ENCODE data around the gene CFL1.

DNA sequence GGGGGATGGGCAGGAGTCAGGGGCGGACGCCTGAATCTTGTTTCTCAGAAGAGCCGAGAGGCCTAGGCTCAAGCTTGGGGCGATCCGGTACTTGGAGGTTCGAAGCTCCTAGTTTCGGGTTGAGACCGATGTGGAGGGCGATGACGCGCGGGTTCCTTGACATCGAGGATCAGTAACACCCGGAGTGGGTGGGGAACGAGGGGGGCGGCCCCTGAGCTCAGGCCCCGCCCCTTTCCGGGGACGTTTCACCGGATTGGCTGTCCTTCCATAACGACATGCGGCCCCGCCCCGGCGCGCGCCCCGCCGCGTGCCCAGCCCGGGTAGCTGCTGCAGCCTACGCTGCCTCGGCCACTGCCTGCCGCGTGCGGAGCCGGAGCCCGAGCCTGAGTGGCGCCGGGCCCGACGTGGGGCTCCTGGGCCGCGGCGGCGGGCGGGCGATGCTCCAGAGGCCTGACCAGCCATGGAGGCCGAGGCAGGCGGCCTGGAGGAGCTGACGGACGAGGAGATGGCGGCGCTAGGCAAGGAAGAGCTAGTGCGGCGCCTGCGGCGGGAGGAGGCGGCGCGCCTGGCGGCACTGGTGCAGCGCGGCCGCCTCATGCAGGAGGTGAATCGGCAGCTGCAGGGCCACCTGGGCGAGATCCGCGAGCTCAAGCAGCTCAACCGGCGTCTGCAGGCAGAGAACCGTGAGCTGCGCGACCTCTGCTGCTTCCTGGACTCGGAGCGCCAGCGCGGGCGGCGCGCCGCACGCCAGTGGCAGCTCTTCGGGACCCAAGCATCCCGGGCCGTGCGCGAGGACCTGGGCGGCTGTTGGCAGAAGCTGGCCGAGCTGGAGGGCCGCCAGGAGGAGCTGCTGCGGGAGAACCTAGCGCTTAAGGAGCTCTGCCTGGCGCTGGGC, 32.6 kb upstream of the CFL1 start, which contains the start of gene CCDC85B:
- TF ChIP-seq POLR2AphosphoS5 (IDR thresholded peaks at IDR 0.05; ENCODE audit: low read depth, low read length) (peak; percentile 92), TAF1 (IDR thresholded peaks at IDR 0.05; ENCODE audit: borderline replicate concordance, insufficient read depth, low read length) (peak; percentile 98)
- TF ChIP-seq, protein P1, sequence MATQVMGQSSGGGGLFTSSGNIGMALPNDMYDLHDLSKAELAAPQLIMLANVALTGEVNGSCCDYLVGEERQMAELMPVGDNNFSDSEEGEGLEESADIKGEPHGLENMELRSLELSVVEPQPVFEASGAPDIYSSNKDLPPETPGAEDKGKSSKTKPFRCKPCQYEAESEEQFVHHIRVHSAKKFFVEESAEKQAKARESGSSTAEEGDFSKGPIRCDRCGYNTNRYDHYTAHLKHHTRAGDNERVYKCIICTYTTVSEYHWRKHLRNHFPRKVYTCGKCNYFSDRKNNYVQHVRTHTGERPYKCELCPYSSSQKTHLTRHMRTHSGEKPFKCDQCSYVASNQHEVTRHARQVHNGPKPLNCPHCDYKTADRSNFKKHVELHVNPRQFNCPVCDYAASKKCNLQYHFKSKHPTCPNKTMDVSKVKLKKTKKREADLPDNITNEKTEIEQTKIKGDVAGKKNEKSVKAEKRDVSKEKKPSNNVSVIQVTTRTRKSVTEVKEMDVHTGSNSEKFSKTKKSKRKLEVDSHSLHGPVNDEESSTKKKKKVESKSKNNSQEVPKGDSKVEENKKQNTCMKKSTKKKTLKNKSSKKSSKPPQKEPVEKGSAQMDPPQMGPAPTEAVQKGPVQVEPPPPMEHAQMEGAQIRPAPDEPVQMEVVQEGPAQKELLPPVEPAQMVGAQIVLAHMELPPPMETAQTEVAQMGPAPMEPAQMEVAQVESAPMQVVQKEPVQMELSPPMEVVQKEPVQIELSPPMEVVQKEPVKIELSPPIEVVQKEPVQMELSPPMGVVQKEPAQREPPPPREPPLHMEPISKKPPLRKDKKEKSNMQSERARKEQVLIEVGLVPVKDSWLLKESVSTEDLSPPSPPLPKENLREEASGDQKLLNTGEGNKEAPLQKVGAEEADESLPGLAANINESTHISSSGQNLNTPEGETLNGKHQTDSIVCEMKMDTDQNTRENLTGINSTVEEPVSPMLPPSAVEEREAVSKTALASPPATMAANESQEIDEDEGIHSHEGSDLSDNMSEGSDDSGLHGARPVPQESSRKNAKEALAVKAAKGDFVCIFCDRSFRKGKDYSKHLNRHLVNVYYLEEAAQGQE (IDR thresholded peaks at IDR 0.05; ENCODE audit: insufficient read depth in 1 of 2, low read depth in 2 of 2, low read length in 2 of 2) = peak in 1 of 2 experiments; percentile 66; a peak in 1 of 4 replicates

Measured in PFSK-1 (cell line).